Ovary (tissue), 9 donors: ENCODE data around the gene MTAP. TPM values are rescaled to one million over a fixed set of nuclear protein-coding genes. Genes with fewer than 3 reads are reported as not detected.

Experiments used
- DNase-seq, 5 donors: peaks; one replicate each; pipeline ENCODE4 v3.0.0-alpha.2; 2019 to 2020
- H3K27ac ChIP-seq, 2 donors: fragments of 200-600 bp; one replicate each; pipeline versions ENCODE4 v1.5.1 to v1.8.0; 2019 to 2022
- H3K27me3 ChIP-seq: fragments of 200-600 bp; one replicate; pipeline ENCODE4 v1.8.0; 2022
- H3K36me3 ChIP-seq: fragments of 200-600 bp; sonication (generic); one replicate; pipeline ENCODE4 v1.5.1; 2019
- H3K4me1 ChIP-seq: one replicate; pipeline ENCODE4 v1.8.1; 2013; ENCODE audit warnings: mild to moderate bottlenecking, moderate library complexity; ENCODE audit not compliant: insufficient read depth
- H3K4me3 ChIP-seq: fragments of 200-600 bp; sonication (generic); one replicate; pipeline ENCODE4 v1.5.1; 2017
- H3K9me3 ChIP-seq, 2 donors: fragments of 200-600 bp in 1 of 2; sonication (generic) in 1 of 2; one replicate each; pipeline versions ENCODE4 v1.5.1 to v1.8.1; 2013 to 2019; ENCODE audit warnings: mild to moderate bottlenecking in 1 of 2, moderate library complexity in 1 of 2
- EP300 ChIP-seq: sonication (generic); formaldehyde crosslinking; IDR thresholded peaks from one replicate; pipeline ENCODE4 v1.6.1; 2017; ENCODE audit warnings: antibody characterized with exemption
- POLR2A ChIP-seq: fragments of 450-650 bp; IDR thresholded peaks from one replicate; pipeline ENCODE4 v1.6.1; 2017; ENCODE audit warnings: antibody characterized with exemption, mild to moderate bottlenecking, moderate library complexity
- WGBS, 3 donors: extraction: QIAGEN DNeasy Blood & Tissue Kit in 1 of 3; methylation state at CpG; one replicate each; pipeline versions ENCODE4 v1.1.5 to v1.1.7; 2013 to 2017; 5-methylcytosine and 5-hydroxymethylcytosine counted together
- intact Hi-C, 4 donors: fragments of 100-400 bp; cut with DNase I; formaldehyde crosslinking; loops; one replicate each; pipeline versions ENCODE4 v1.11.0 to v1.15.1; 2022 to 2023
- polyA plus RNA-seq, 2 donors: library from polyadenylated mRNA; stranded (reverse); fragments of 200-250 nt in 1 of 2; fragments of 350-450 nt in 1 of 2; fragmentation: Illumina TruSeq in 1 of 2; extraction: RNeasy Lipid Tissue Mini Kit (QIAGEN cat#74804) in 1 of 2; gene quantifications; one replicate each; pipeline ENCODE4 v1.2.3, GENCODE V29; 2013 to 2014
- total RNA-seq, 7 donors: library from RNA; depleted of rRNA in 2 of 7; stranded (reverse); fragments of >200 nt in 2 of 7; fragmentation: NEBNext Ultra II Directional in 3 of 7; extraction: Animal tissue kit (Norgen Biotek cat#: 25700) in 3 of 7; gene quantifications; one replicate each; pipeline versions ENCODE4 v1.1.0 to v1.2.4, GENCODE V29; 2016 to 2023
- TF ChIP-seq, protein P1 (sequence below), 3 donors: fragments of 450-650 bp in 2 of 3; fragments of 200-600 bp in 1 of 3; IDR thresholded peaks; one replicate each; pipeline versions ENCODE4 v1.5.1 to v1.8.0; 2016 to 2022; ENCODE audit warnings: antibody characterized with exemption in 3 of 3, mild to moderate bottlenecking in 1 of 3
- donor health status: DM: no; HTN: no; CAD: no; lungs with moderate emphysema.
- donor health status: DM: no; HTN: no; CAD: no.
- donor health status: Bipolar disorder and iron deficiency.
- donor health status: DM: yes; HTN: yes; CAD: no.
- donor health status: DM: no; HTN: no; CAD: no.
- donor health status: DM: yes; HTN: yes; CAD: no.

Gene MTAP
- total and polyA plus RNA-seq, 9 donors: 12.2 to 43.3 (median 34.0) TPM

DNA sequence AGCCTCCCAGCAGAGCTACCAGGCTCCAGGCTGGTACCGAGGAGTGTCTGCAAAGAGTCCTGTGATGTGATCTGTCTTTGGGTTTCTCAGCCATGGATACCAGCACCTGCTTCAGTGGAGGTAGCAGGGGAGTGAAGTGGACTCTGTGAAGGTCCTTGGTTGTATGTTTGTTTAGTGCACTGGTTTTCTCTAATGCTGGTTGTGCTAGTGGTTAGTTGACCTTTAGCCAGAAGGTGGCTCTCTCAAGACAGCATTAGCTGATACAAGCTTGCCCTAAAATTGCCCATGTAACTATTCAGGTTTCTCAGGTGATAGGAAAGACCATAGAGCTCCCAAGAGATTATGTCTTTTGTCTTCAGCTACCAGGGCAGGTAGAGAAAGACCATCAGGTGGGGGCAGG is 87.2 kb downstream of the MTAP start:
- no peak overlapping the region for H3K4me3 ChIP-seq
- intact Hi-C loops: no loop called here
- H3K36me3 ChIP-seq: no peaks in the 10 kb centered on the region
- TF ChIP-seq EP300: no peak
- no peak for TF ChIP-seq POLR2A
- TF ChIP-seq, protein P1, sequence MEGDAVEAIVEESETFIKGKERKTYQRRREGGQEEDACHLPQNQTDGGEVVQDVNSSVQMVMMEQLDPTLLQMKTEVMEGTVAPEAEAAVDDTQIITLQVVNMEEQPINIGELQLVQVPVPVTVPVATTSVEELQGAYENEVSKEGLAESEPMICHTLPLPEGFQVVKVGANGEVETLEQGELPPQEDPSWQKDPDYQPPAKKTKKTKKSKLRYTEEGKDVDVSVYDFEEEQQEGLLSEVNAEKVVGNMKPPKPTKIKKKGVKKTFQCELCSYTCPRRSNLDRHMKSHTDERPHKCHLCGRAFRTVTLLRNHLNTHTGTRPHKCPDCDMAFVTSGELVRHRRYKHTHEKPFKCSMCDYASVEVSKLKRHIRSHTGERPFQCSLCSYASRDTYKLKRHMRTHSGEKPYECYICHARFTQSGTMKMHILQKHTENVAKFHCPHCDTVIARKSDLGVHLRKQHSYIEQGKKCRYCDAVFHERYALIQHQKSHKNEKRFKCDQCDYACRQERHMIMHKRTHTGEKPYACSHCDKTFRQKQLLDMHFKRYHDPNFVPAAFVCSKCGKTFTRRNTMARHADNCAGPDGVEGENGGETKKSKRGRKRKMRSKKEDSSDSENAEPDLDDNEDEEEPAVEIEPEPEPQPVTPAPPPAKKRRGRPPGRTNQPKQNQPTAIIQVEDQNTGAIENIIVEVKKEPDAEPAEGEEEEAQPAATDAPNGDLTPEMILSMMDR (IDR thresholded peaks at IDR 0.05): no peak
- H3K27ac ChIP-seq: no peak overlapping the region
- H3K4me1 ChIP-seq: no peaks in the 10 kb centered on the region
- peaks cover 0 to 6% of the 10 kb centered on the region in 2 donors for H3K9me3 ChIP-seq
- no peak for DNase-seq
- H3K27me3 ChIP-seq: no peaks in the 10 kb centered on the region
- WGBS, 3 donors: 78 to 100% (median 100%) methylated on average over 1 of the region's 1 CpG

DNA sequence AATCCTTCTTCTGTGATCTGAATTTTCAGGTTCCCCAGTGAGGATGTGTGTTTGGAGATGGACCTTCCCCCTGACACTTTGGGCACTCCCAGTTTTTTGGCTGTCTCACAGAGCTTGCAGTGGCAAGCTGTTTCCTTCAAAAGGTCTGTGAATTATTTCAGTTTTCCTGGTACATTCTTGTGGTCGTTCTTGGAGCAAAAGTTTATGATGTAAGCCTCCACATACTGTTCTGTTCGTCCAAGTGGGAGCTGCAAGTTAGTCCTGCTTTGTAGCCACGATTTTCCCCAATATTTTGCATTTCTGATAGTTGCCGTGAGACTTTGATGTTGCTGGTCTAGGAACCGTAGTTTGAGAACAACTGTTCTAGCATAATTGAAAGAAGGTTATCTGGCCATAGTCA is 88.3 kb downstream of the MTAP start:
- no peak overlapping the region for H3K4me3 ChIP-seq
- 97 to 99% (median 98%) methylated on average over 5 of the region's 5 CpGs for WGBS, 3 donors
- H3K4me1 ChIP-seq: no peaks in the 10 kb centered on the region
- intact Hi-C loops: no loop called here
- DNase-seq: no peak
- TF ChIP-seq EP300: no peak
- no peak overlapping the region for H3K27ac ChIP-seq
- no peaks in the 10 kb centered on the region for H3K36me3 ChIP-seq
- peaks cover 0 to 6% of the 10 kb centered on the region in 2 donors for H3K9me3 ChIP-seq
- no peaks in the 10 kb centered on the region for H3K27me3 ChIP-seq

DNA sequence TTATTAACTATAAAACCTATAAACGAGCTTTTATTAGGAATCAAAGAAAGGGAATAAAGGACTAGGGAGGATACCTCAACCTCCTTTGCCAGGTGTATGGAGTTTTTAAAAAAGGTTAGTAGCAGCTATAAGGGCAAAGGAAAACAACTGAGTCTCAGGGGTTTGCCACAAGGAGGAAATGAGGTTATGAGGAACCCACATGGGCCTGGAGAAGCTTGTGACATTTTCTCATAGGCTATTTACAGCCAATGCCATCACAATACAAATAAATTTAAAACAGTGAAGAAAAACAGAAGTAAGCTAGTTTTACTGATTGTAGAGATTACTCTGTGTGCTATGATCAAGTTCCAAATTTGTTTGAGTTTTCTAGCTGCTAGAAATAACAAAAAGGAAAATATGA is 99.1 kb downstream of the MTAP start:
- 94 to 98% (median 98%) methylated on average over 1 of the region's 1 CpG for WGBS, 3 donors
- TF ChIP-seq POLR2A (no peak), EP300 (no peak)
- TF ChIP-seq, protein P1 (IDR thresholded peaks at IDR 0.05): no peak
- Histone ChIP-seq H3K4me1 (no peaks in the 10 kb centered on the region), H3K36me3 (no peaks in the 10 kb centered on the region), H3K9me3 (no peaks in the 10 kb centered on the region), H3K27ac (no peak overlapping the region), H3K4me3 (no peak overlapping the region), H3K27me3 (no peaks in the 10 kb centered on the region)
- no peak for DNase-seq
- intact Hi-C loops: no loop called here

DNA sequence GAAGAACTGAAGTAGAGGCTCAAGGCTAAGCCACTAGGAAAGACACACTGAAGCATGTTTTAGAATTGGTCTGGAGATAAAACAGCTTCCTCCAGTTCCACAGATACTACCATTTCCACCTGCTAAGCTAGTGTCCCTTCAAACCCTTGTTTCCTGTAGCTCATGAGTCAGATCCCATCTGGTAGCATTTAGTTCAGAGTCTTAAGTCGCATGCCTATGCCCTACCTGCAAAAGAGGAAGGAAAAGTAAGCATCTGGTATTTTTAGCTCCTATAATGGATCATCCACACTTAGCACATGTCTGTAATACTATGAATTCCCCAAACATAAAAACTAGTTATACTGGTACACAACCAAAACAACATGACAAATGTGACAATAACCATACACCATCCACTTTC is 99.7 kb downstream of the MTAP start:
- Histone ChIP-seq H3K27ac (no peak overlapping the region), H3K9me3 (peaks cover 0 to 2% of the 10 kb centered on the region in 2 donors), H3K36me3 (no peaks in the 10 kb centered on the region), H3K4me1 (no peaks in the 10 kb centered on the region), H3K4me3 (no peak overlapping the region), H3K27me3 (no peaks in the 10 kb centered on the region)
- intact Hi-C loops: no loop called here
- TF ChIP-seq EP300: no peak
- TF ChIP-seq, protein P1 (IDR thresholded peaks at IDR 0.05): no peak
- TF ChIP-seq POLR2A: no peak
- WGBS, 3 donors: 42 to 89% (median 76%) methylated on average over 1 of the region's 1 CpG
- no peak for DNase-seq

DNA sequence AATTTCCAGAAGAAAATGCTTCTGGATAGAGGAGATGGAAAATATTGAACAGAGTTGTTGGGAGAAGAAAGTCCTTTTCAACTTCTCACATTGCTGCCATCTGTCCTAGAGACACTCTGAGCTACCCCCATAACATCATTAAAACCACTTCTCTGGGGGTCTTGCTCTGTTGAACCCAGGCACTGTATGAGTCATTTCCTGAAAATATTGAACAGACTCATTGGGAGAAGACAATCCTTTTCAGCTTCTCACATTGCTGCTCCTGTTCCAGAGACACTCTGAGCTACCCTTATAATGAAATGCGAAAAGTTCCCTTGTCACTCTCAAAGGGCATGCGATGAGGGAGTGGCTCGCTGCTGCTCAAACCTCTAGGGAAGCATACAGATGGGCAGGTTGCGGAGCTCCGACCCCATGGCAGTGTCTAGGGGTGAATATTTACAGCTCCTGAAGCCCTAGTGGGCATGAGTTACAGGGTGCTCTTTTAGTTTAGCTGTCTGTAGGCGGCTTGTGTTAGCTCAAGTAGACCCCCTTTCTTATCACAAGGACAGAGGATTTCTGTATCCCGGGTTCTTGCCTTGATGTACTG is 101.0 kb downstream of the MTAP start:
- Histone ChIP-seq H3K4me1 (no peaks in the 10 kb centered on the region), H3K27ac (no peak overlapping the region), H3K9me3 (peaks cover 0 to 5% of the 10 kb centered on the region in 2 donors), H3K4me3 (no peak overlapping the region), H3K36me3 (no peaks in the 10 kb centered on the region), H3K27me3 (no peaks in the 10 kb centered on the region)
- intact Hi-C loops: no loop called here
- DNase-seq: no peak
- TF ChIP-seq POLR2A (no peak), EP300 (no peak)
- TF ChIP-seq, protein P1 (IDR thresholded peaks at IDR 0.05): no peak
- WGBS, 3 donors: 91 to 95% (median 94%) methylated on average over 7 of the region's 7 CpGs
